ENCODE measurements around the gene ACBD6. TPM values are rescaled to one million over a fixed set of nuclear protein-coding genes. Genes with fewer than 3 reads are reported as not detected.

Gene ACBD6
- total RNA-seq, 2 donors from 2014 or later: 44.0 to 53.5 TPM

DNA sequence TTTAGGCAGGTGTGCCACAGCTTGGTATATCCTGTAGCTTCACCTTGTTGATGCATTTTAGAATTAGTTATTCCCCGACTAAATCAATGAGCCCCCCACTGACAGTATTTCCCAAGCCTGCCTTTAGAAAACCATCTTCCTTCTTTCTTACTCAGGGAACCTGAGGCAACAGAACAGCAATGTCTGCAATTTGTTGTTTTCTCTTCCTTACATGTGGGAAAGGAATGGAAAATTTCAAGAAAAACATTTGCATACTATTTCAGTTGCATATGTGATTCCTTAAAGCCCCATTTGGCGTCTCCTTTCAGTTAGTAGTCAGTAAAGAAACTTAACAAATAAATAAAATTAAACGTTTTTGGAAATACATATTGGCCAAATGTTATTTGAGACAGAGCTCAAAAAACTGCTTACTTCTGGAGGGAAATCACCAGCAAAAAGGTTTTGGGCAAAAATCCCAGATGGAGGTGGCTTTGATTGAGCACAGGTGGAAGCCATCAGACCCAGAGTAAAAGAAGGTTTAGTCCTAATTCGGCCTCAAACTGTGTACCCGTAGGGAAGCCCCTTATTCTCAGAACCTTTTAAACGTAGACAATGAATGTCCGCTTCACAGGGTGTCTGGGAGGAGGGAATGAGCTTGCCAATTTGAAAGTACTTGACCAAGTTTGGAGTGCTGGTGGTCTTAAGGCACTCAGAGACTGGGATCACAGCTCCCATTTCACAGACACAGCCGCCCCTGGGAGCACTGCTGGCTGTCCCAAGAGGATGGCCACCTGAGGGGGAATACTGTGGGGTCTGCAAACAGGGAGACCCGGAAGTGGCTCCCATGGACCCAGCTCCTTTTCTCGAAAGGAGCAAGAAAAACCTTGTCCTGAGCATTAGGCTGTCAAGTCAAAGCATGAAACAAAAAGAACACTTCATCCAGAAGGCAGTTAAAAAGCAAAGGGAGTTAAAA, 263.0 kb downstream of the ACBD6 start:
- Histone ChIP-seq H3K27me3 (replicated peaks; ENCODE audit: insufficient read depth) (peaks cover 20% of the 10 kb centered on the region), H3K9me3 (no peaks in the 10 kb centered on the region), H3K27ac (no peak overlapping the region), H3K4me3 (no peak overlapping the region), H3K4me1 (ENCODE audit: control insufficient read depth in 1 of 2, low read depth in 2 of 2) (peaks cover 12 to 14% of the 10 kb centered on the region in 2 donors), H3K36me3 (no peaks in the 10 kb centered on the region)
- DNase-seq (ENCODE audit: low spot score) (no peak), ATAC-seq (ENCODE audit: insufficient number of reproducible peaks, low FRiP score, low read depth) (no peak)
- no peak for TF ChIP-seq CTCF (IDR thresholded peaks at IDR 0.05)

- no peak overlapping the region for H3K4me3 ChIP-seq
- no peak for ATAC-seq (ENCODE audit: insufficient number of reproducible peaks, low FRiP score, low read depth)
- no peak for TF ChIP-seq CTCF (IDR thresholded peaks at IDR 0.05)
- no peak for DNase-seq (ENCODE audit: low spot score)
- no peaks in the 10 kb centered on the region for H3K36me3 ChIP-seq
- no peak overlapping the region for H3K27ac ChIP-seq
- H3K9me3 ChIP-seq: no peaks in the 10 kb centered on the region
- H3K27me3 ChIP-seq (replicated peaks; ENCODE audit: insufficient read depth): peaks cover 20% of the 10 kb centered on the region
- peaks cover 14 to 18% of the 10 kb centered on the region in 2 donors for H3K4me1 ChIP-seq (ENCODE audit: control insufficient read depth in 1 of 2, low read depth in 2 of 2)
Measured at GRCh38 chr1:180238675-180239074, 263.7 kb downstream of the ACBD6 start.

Other genes starting within 250 kb of the ACBD6 start
- gene OVAAL, start 56.4 kb upstream of the ACBD6 start, total RNA-seq: not detected
- gene XPR1, start 129.4 kb upstream of the ACBD6 start, total RNA-seq: 10 to 100 TPM; 29.1 to 42.8 TPM